Smooth muscle cell (in vitro differentiated cells): Measurements from ENCODE around the gene KRTAP5-6. TPM values are rescaled to one million over a fixed set of nuclear protein-coding genes. Genes with fewer than 3 reads are reported as not detected.

Source experiments
- DNase-seq: peaks from one replicate; lab custom pipeline; 2025; ENCODE audit not compliant: unreplicated experiment; lab: John Stamatoyannopoulos, UW
- H2AFZ ChIP-seq: fragments of 200-600 bp; sonication (generic); 2 replicates; pipeline ENCODE4 v1.6.0; 2016; ENCODE audit warnings: antibody characterized with exemption, low read depth, mild to moderate bottlenecking
- H3F3A ChIP-seq: fragments of 200-600 bp; sonication (generic); 2 replicates; pipeline ENCODE4 v1.6.0; 2017; ENCODE audit warnings: antibody characterized with exemption, low read depth
- H3K27ac ChIP-seq: fragments of 200-600 bp; sonication (generic); 2 replicates; pipeline ENCODE4 v1.5.1; 2016; ENCODE audit warnings: low read depth, mild to moderate bottlenecking
- H3K27me3 ChIP-seq: fragments of 200-600 bp; sonication (generic); 2 replicates; pipeline ENCODE4 v1.6.1; 2016; ENCODE audit warnings: low read depth, mild to moderate bottlenecking
- H3K36me3 ChIP-seq: fragments of 200-600 bp; sonication (generic); 2 replicates; pipeline ENCODE4 v1.5.1; 2016; ENCODE audit warnings: low read depth
- H3K4me1 ChIP-seq: fragments of 200-600 bp; sonication (generic); 2 replicates; pipeline ENCODE4 v1.5.1; 2016; ENCODE audit warnings: low read depth
- H3K4me2 ChIP-seq: fragments of 200-600 bp; sonication (generic); 2 replicates; pipeline ENCODE4 v1.6.0; 2016; ENCODE audit warnings: mild to moderate bottlenecking
- H3K4me3 ChIP-seq: fragments of 200-600 bp; sonication (generic); 2 replicates; pipeline ENCODE4 v1.5.1; 2016; ENCODE audit warnings: mild to moderate bottlenecking
- H3K79me2 ChIP-seq: fragments of 200-600 bp; sonication (generic); 2 replicates; pipeline ENCODE4 v1.6.0; 2016; ENCODE audit warnings: low read depth, mild to moderate bottlenecking
- H3K9ac ChIP-seq: fragments of 200-600 bp; sonication (generic); 2 replicates; pipeline ENCODE4 v1.6.0; 2016; ENCODE audit warnings: low read depth
- H3K9me3 ChIP-seq: fragments of 200-600 bp; sonication (generic); replicated peaks from 2 replicates; pipeline ENCODE4 v1.5.1; 2016; ENCODE audit warnings: low read depth
- H4K20me1 ChIP-seq: fragments of 200-600 bp; sonication (generic); 2 replicates; pipeline ENCODE4 v1.6.0; 2016; ENCODE audit warnings: low read depth
- WGBS: methylation state at CpG from one replicate; pipeline ENCODE4 v1.1.7; 2016; ENCODE audit warnings: low lambda C conversion rate; 5-methylcytosine and 5-hydroxymethylcytosine counted together
- polyA plus RNA-seq: library from polyadenylated mRNA; unstranded; fragments of >200 nt; fragmentation: Nextera tagmentation; extraction: Ambion mirVana; gene quantifications from 2 replicates; pipeline ENCODE4 v1.2.1, GENCODE V29; 2016
- total RNA-seq: library from RNA; depleted of rRNA; stranded (reverse); fragments of >200 nt; gene quantifications from 2 replicates; pipeline ENCODE4 v1.2.3, GENCODE V29; 2014
- TF ChIP-seq, protein P1 (sequence below): fragments of 200-600 bp; sonication (generic); IDR thresholded peaks from 2 replicates; pipeline ENCODE4 v1.5.1; 2017; ENCODE audit warnings: borderline replicate concordance, mild to moderate bottlenecking, antibody characterized with exemption; ENCODE audit not compliant: insufficient read depth, poor library complexity, severe bottlenecking

KRTAP5-6 gene
- total and polyA plus RNA-seq, 2 experiments from 2014 or later: not detected

DNA sequence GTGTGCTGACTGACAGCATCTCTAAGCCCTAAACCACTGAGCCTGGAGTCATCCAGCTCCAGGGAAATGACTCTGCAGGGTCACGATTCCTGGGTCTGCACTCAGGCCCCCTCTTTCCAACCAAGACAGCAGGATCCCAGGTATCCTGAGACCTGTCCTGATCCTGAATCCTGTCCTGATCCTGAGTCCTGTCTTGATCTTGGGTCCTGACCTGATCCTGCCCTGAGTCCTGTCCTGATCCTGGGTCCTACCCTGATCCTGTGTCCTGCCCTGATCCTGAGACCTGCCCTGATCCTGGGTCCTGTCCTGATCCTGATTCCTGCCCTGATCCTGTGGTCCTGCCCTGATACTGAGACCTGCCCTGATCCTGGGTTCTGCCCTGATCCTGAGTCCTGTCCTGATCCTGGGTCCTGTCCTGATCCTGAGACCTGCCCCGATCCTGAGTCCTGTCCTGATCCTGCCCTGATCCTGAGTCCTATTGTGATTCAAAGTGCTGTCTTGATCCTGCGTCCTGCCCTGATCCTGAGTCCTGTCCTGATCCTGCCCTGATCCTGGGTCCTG, 1.4 kb upstream of the KRTAP5-6 start:
- Histone ChIP-seq H3K4me2 (no peak overlapping the region), H3K9ac (no peak overlapping the region), H3K4me1 (peaks cover 19% of the 10 kb centered on the region), H3K27ac (no peak overlapping the region), H3K36me3 (no peaks in the 10 kb centered on the region), H3K27me3 (no peaks in the 10 kb centered on the region), H3K4me3 (no peak overlapping the region), H2AFZ (no peak overlapping the region), H3K9me3 (no peaks in the 10 kb centered on the region), H3K79me2 (no peaks in the 10 kb centered on the region), H3F3A (peaks cover 6% of the 10 kb centered on the region), H4K20me1 (no peaks in the 10 kb centered on the region)
- TF ChIP-seq, protein P1, sequence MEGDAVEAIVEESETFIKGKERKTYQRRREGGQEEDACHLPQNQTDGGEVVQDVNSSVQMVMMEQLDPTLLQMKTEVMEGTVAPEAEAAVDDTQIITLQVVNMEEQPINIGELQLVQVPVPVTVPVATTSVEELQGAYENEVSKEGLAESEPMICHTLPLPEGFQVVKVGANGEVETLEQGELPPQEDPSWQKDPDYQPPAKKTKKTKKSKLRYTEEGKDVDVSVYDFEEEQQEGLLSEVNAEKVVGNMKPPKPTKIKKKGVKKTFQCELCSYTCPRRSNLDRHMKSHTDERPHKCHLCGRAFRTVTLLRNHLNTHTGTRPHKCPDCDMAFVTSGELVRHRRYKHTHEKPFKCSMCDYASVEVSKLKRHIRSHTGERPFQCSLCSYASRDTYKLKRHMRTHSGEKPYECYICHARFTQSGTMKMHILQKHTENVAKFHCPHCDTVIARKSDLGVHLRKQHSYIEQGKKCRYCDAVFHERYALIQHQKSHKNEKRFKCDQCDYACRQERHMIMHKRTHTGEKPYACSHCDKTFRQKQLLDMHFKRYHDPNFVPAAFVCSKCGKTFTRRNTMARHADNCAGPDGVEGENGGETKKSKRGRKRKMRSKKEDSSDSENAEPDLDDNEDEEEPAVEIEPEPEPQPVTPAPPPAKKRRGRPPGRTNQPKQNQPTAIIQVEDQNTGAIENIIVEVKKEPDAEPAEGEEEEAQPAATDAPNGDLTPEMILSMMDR: no peak
- 93% methylated on average over 3 of the region's 3 CpGs for WGBS
- DNase-seq: no peak

DNA sequence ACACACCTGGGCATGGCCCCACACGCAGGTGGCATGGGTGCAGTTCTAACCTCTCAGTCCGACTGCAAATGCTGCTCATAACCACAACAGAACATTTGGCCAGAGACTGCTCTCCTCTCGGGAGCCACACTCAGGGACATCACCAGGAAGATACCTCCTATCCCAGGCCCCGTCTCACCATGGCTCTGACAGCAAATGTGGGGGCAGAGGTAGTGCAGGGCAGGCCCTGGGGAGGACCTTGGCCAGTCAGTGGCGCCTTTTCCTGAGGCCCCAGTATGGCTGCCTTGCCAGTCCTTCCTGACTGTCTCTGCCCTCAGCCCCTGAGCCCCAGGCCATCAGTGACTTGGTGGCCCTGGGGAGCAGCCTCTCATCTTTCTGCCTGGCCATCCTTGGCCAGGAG, 2.8 kb downstream of the KRTAP5-6 start:
- TF ChIP-seq, protein P1: no peak
- Histone ChIP-seq H3K4me2 (no peak overlapping the region), H3K9ac (no peak overlapping the region), H3K9me3 (no peaks in the 10 kb centered on the region), H3K27me3 (no peaks in the 10 kb centered on the region), H3K79me2 (no peaks in the 10 kb centered on the region), H3K36me3 (no peaks in the 10 kb centered on the region), H3K4me1 (no peaks in the 10 kb centered on the region), H4K20me1 (no peaks in the 10 kb centered on the region), H3K27ac (no peak overlapping the region), H3K4me3 (no peak overlapping the region), H2AFZ (no peak overlapping the region), H3F3A (peaks cover 7% of the 10 kb centered on the region)
- 97% methylated on average over 5 of the region's 5 CpGs for WGBS
- DNase-seq: no peak

DNA sequence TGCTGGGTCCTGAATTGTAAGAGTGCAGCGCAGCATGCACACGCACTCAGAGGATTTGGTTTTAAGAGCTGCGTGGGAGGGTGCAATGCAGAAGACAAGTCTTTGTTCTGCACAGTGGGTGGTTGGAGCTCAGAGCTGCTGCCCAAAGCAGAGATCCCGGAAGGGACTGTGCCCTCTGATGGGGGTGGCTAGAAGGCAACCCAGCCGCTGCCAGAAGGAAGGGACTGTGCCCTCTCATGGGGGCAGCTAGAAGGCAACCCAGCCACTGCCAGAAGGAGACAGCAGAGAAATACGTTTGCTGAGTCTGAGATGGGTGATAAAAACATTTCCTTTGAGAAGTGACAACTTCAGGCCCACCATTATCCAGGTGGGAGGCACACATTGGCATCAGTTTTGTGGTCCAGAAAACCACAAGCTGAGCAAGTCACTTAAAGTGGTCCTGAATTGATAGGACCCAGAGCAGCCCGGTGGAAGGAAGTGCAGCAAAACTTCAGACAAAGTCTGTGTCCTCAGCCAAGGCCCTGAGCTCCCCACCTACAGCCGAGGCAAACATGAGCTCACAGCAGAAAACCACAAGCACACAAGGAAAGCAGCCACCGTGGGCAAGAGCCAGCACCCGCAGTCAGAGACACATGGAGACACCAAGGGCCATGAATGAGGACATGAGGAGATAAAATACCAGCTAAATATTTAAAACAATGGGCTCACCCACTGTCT, 4.3 kb downstream of the KRTAP5-6 start:
- TF ChIP-seq, protein P1: no peak
- Histone ChIP-seq H3K27ac (no peak overlapping the region), H3K4me3 (no peak overlapping the region), H2AFZ (no peak overlapping the region), H4K20me1 (no peaks in the 10 kb centered on the region), H3K4me2 (no peak overlapping the region), H3K9ac (no peak overlapping the region), H3K9me3 (no peaks in the 10 kb centered on the region), H3K27me3 (no peaks in the 10 kb centered on the region), H3F3A (peaks cover 15% of the 10 kb centered on the region), H3K4me1 (peaks cover 4% of the 10 kb centered on the region), H3K79me2 (no peaks in the 10 kb centered on the region), H3K36me3 (no peaks in the 10 kb centered on the region)
- DNase-seq: no peak
- WGBS: 47% methylated on average over 10 of the region's 10 CpGs

DNA sequence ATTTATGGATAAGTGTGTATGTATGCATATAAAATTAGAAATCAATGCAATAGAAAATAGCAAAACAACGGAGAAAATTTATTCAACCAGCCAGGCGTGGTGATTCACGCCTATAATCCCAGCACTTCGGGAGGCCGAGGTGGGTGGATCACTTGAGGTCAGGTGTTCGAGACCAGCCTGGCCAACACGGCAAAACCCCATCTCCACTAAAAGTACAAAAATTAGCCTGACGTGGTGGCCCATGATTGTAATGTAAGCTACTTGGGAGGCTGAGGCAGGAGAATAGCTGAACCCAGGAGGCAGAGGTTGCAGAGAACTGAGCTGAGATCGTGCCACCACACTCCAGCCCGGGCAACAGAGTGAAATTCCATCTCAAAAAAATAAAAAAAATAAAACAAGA, 5.5 kb downstream of the KRTAP5-6 start:
- no peak for DNase-seq
- no peaks in the 10 kb centered on the region for H3K27me3 ChIP-seq

More for the DNA sequence above, 5.5 kb downstream of the KRTAP5-6 start:
- H3K27ac ChIP-seq: no peak overlapping the region
- no peak overlapping the region for H2AFZ ChIP-seq
- H3K4me2 ChIP-seq: no peak overlapping the region
- H3K4me1 ChIP-seq: peaks cover 8% of the 10 kb centered on the region
- no peaks in the 10 kb centered on the region for H3K36me3 ChIP-seq
- no peaks in the 10 kb centered on the region for H3K79me2 ChIP-seq
- H3K4me3 ChIP-seq: no peak overlapping the region
- no peaks in the 10 kb centered on the region for H3K9me3 ChIP-seq
- no peak overlapping the region for H3K9ac ChIP-seq
- TF ChIP-seq, protein P1: no peak
- peaks cover 17% of the 10 kb centered on the region for H3F3A ChIP-seq
- 92% methylated on average over 10 of the region's 10 CpGs for WGBS
- no peaks in the 10 kb centered on the region for H4K20me1 ChIP-seq
